Neural cell (in vitro differentiated cells): ENCODE measurements around the gene RAD23B. TPM values are rescaled to one million over a fixed set of nuclear protein-coding genes. Genes with fewer than 3 reads are reported as not detected.
"Not testable (repeated sequence)": the region's sequence is repeated elsewhere in the genome, so short reads cannot be mapped to it uniquely, and the experiment has no call there.

Experiments
- H2AFZ ChIP-seq: fragments of 200-600, 300-800 bp; sonication (generic), shearing (Covaris generic); 2 replicates; pipeline ENCODE4 v1.6.0; 2014; ENCODE audit warnings: low read depth, mild to moderate bottlenecking, antibody characterized with exemption, low read length, moderate library complexity
- H3F3A ChIP-seq: fragments of 200-600 bp; shearing (Covaris generic); 2 replicates; pipeline ENCODE4 v1.6.1; 2016; ENCODE audit warnings: mild to moderate bottlenecking, moderate library complexity, mixed read lengths, antibody characterized with exemption, low read length; ENCODE audit not compliant: insufficient read depth, poor library complexity, severe bottlenecking
- H3K27ac ChIP-seq: fragments of 200-600, 300-800 bp; sonication (generic), shearing (Covaris generic); 2 replicates; pipeline ENCODE4 v1.5.1; 2014; ENCODE audit warnings: mild to moderate bottlenecking, low read length, moderate library complexity
- H3K27me3 ChIP-seq: fragments of 300-800, 200-600 bp; sonication (generic), shearing (Covaris generic); 2 replicates; pipeline ENCODE4 v1.6.0; 2014; ENCODE audit warnings: mild to moderate bottlenecking, low read depth, low read length, moderate library complexity; ENCODE audit not compliant: insufficient read depth
- H3K36me3 ChIP-seq: fragments of 300-800, 200-600 bp; sonication (generic), shearing (Covaris generic); 2 replicates; pipeline ENCODE4 v1.5.1; 2014; ENCODE audit warnings: mild to moderate bottlenecking, antibody characterized with exemption, low read length, moderate library complexity; ENCODE audit not compliant: insufficient read depth
- H3K4me2 ChIP-seq: fragments of 300-800, 200-600 bp; sonication (generic), shearing (Covaris generic); 2 replicates; pipeline ENCODE4 v1.6.0; 2014; ENCODE audit warnings: mild to moderate bottlenecking, low read length
- H3K4me3 ChIP-seq: fragments of 300-800, 200-600 bp; sonication (generic), shearing (Covaris generic); 2 replicates; pipeline ENCODE4 v1.5.1; 2014; ENCODE audit warnings: mild to moderate bottlenecking, low read length, moderate library complexity
- H3K79me2 ChIP-seq: fragments of 200-600 bp; shearing (Covaris generic); replicated peaks from 2 replicates; pipeline ENCODE4 v1.6.0; 2014; ENCODE audit warnings: mild to moderate bottlenecking, low read length, moderate library complexity; ENCODE audit not compliant: insufficient read depth
- H3K9ac ChIP-seq: fragments of 300-800, 200-600 bp; sonication (generic), shearing (Covaris generic); 2 replicates; pipeline ENCODE4 v1.6.1; 2016; ENCODE audit warnings: mild to moderate bottlenecking, low read length, mixed read lengths
- H3K9me2 ChIP-seq: fragments of 200-600 bp; shearing (Covaris generic); 2 replicates; pipeline ENCODE4 v1.6.1; 2016; ENCODE audit warnings: mild to moderate bottlenecking, low read length, mixed read lengths; ENCODE audit not compliant: insufficient read depth
- H3K9me3 ChIP-seq: fragments of 200-600, 300-800 bp; sonication (generic), shearing (Covaris generic); 2 replicates; pipeline ENCODE4 v1.6.1; 2016; ENCODE audit warnings: mild to moderate bottlenecking, mixed run types, low read length, moderate library complexity, mixed read lengths
- H4K20me1 ChIP-seq: fragments of 200-600 bp; shearing (Covaris generic); 2 replicates; pipeline ENCODE4 v1.6.1; 2016; ENCODE audit warnings: mild to moderate bottlenecking, mixed run types; ENCODE audit not compliant: insufficient read depth
- EP300 ChIP-seq: fragments of 450-650 bp; conservative IDR thresholded peaks from 2 replicates; pipeline ENCODE4 v1.6.1; 2014; ENCODE audit warnings: antibody characterized with exemption, mild to moderate bottlenecking, moderate library complexity; ENCODE audit not compliant: poor library complexity, severe bottlenecking
- EZH2 ChIP-seq: fragments of 200-600, 300-800 bp; shearing (Covaris generic), sonication (generic); IDR thresholded peaks from 2 replicates; pipeline ENCODE4 v1.6.1; 2014; ENCODE audit warnings: antibody characterized with exemption, low read length, borderline replicate concordance, mild to moderate bottlenecking; ENCODE audit not compliant: insufficient read depth, poor library complexity, severe bottlenecking
- MXI1 ChIP-seq: fragments of 450-650 bp; conservative IDR thresholded peaks from 2 replicates; pipeline ENCODE4 v1.6.1; 2014; ENCODE audit warnings: antibody characterized with exemption, mild to moderate bottlenecking; ENCODE audit not compliant: poor library complexity, severe bottlenecking
- POLR2AphosphoS5 ChIP-seq: IDR thresholded peaks from 2 replicates; pipeline ENCODE4 v1.6.1; 2012
- RAD21 ChIP-seq: fragments of 450-650 bp; conservative IDR thresholded peaks from 2 replicates; pipeline ENCODE4 v1.6.1; 2014; ENCODE audit warnings: antibody characterized with exemption, mild to moderate bottlenecking, moderate library complexity
- REST ChIP-seq: IDR thresholded peaks from 2 replicates; pipeline ENCODE4 v1.6.1; 2012; ENCODE audit warnings: borderline replicate concordance
- SMC3 ChIP-seq: fragments of 450-650 bp; conservative IDR thresholded peaks from 2 replicates; pipeline ENCODE4 v1.6.1; 2014; ENCODE audit warnings: antibody characterized with exemption, mild to moderate bottlenecking, moderate library complexity; ENCODE audit not compliant: poor library complexity
- TAF1 ChIP-seq: IDR thresholded peaks from 2 replicates; pipeline ENCODE4 v1.6.1; 2012; ENCODE audit warnings: low read depth
- polyA plus RNA-seq: library from polyadenylated mRNA; depleted of rRNA; stranded (reverse); fragments of >200 nt; gene quantifications from 2 replicates; pipeline ENCODE4 v1.2.3, GENCODE V29; 2014
- TF ChIP-seq, protein P1 (sequence below): fragments of 450-650 bp; IDR thresholded peaks from 2 replicates; pipeline ENCODE4 v1.5.1; 2014; ENCODE audit warnings: antibody characterized with exemption, mild to moderate bottlenecking, moderate library complexity; ENCODE audit not compliant: poor library complexity, severe bottlenecking

RAD23B gene
- polyA plus RNA-seq, 1 donor from 2014 or later = 97.3 TPM

DNA sequence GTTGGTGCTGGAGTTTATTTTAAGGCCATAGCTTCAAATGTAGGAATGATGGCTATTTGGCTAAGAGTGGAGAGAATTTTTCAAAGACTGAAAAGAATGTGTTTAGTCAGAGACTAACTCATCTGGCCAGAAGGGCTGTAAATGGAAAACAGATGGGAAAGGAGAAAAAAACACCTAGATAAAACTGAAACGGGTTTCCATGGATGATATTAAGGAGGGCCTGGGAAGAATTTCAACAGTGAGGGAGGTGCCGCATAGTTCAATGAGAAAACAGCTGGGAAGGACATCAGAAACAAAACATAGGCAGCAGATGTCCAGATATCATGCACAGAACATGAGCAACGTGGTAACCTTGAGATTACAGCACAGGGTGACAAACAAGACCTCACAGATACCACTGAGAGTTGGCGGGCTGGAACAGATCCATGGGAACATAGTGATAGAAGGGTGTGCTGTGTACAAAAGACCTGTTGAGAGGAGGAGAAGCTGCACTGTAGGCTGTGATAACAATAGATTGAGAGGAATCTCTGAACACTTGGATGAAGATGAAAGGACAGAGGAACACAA lies 31.2 kb upstream of the RAD23B start:
- Histone ChIP-seq H3K9me3 (no peaks in the 10 kb centered on the region), H3K4me2 (no peak overlapping the region), H2AFZ (no peak overlapping the region), H4K20me1 (no peaks in the 10 kb centered on the region), H3K9me2 (no peaks in the 10 kb centered on the region), H3K4me3 (no peak overlapping the region), H3K9ac (no peak overlapping the region), H3F3A (no peaks in the 10 kb centered on the region), H3K27me3 (no peaks in the 10 kb centered on the region), H3K36me3 (no peaks in the 10 kb centered on the region), H3K79me2 (no peaks in the 10 kb centered on the region), H3K27ac (no peak overlapping the region)
- no peak for TF ChIP-seq RAD21
- no peak for TF ChIP-seq REST
- no peak for TF ChIP-seq MXI1
- TF ChIP-seq TAF1 = no peak
- TF ChIP-seq, protein P1, sequence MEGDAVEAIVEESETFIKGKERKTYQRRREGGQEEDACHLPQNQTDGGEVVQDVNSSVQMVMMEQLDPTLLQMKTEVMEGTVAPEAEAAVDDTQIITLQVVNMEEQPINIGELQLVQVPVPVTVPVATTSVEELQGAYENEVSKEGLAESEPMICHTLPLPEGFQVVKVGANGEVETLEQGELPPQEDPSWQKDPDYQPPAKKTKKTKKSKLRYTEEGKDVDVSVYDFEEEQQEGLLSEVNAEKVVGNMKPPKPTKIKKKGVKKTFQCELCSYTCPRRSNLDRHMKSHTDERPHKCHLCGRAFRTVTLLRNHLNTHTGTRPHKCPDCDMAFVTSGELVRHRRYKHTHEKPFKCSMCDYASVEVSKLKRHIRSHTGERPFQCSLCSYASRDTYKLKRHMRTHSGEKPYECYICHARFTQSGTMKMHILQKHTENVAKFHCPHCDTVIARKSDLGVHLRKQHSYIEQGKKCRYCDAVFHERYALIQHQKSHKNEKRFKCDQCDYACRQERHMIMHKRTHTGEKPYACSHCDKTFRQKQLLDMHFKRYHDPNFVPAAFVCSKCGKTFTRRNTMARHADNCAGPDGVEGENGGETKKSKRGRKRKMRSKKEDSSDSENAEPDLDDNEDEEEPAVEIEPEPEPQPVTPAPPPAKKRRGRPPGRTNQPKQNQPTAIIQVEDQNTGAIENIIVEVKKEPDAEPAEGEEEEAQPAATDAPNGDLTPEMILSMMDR = no peak
- no peak for TF ChIP-seq SMC3
- no peak for TF ChIP-seq EZH2
- no peak for TF ChIP-seq POLR2AphosphoS5
- no peak for TF ChIP-seq EP300

GRCh38 chr9:107258919-107259318 lies 24.2 kb upstream of the RAD23B start:
- Histone ChIP-seq H3K4me2 (no peak overlapping the region), H3K27me3 (no peaks in the 10 kb centered on the region), H3K79me2 (no peaks in the 10 kb centered on the region), H3K27ac (no peak overlapping the region), H3K9me2 (no peaks in the 10 kb centered on the region), H3K36me3 (no peaks in the 10 kb centered on the region), H4K20me1 (no peaks in the 10 kb centered on the region), H3K9ac (no peak overlapping the region), H3K4me3 (no peak overlapping the region), H2AFZ (no peak overlapping the region), H3F3A (no peaks in the 10 kb centered on the region), H3K9me3 (no peaks in the 10 kb centered on the region)
- TF ChIP-seq EZH2 = no peak
- no peak for TF ChIP-seq TAF1
- no peak for TF ChIP-seq RAD21
- no peak for TF ChIP-seq MXI1
- TF ChIP-seq POLR2AphosphoS5 = no peak
- no peak for TF ChIP-seq REST
- no peak for TF ChIP-seq SMC3
- TF ChIP-seq, protein P1 = no peak
- no peak for TF ChIP-seq EP300

GRCh38 chr9:107259751-107260313 lies 23.2 kb upstream of the RAD23B start:
- not testable (repeated sequence) for H3K9me2 ChIP-seq, H3K4me3 ChIP-seq, H2AFZ ChIP-seq, H3F3A ChIP-seq, H3K9me3 ChIP-seq, H3K4me2 ChIP-seq, H3K79me2 ChIP-seq, H3K36me3 ChIP-seq, H4K20me1 ChIP-seq, H3K27ac ChIP-seq, H3K27me3 ChIP-seq, H3K9ac ChIP-seq
